Measurements from ENCODE around the gene IQGAP2. TPM values are rescaled to one million over a fixed set of nuclear protein-coding genes. Genes with fewer than 3 reads are reported as not detected.

The IQGAP2 gene
- total and polyA plus RNA-seq, 2 of the 8 experiments (the other 6 are each of a cell fraction or from before 2014, with no cell fraction given) = 19.7 to 66.0 TPM

DNA sequence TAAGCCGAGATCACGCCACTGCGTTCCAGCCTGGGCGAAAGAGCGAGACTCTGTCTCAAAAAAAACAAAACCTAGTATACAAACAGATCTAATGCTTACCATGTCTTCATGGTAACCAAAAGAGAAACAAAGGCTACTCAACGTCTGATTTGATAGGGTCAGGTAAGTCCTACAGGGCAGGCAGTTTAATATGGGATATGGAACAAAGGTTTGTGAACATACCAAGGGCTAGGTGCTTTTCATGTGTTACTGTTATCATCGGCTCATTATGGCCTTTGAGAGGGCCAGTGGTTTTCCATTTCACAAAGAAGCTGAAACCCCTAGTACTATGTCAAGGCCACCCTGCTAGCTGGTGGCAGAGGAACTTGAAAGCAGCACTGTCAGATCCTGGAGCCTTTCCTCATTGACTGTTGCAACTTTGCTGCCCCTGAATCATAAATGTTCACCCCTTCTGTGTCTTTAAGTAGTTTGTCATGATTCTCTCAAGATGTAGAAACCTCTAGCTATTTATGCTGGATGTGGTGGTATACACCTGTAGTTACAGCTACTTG is 5.1 kb downstream of the IQGAP2 start:
- Histone ChIP-seq H3K23ac (ENCODE audit: insufficient read length) (no peak overlapping the region), H2BK12ac (ENCODE audit: low read depth, low read length) (no peak overlapping the region), H3K4me1 (replicated peaks in 1 of 4; ENCODE audit: control insufficient read depth in 3 of 4, insufficient read depth in 4 of 4, low read length in 3 of 4) (peaks cover 4 to 15% (median 7%) of the 10 kb centered on the region in 4 experiments; a peak in 6 of 7 replicates), H3K27ac (ENCODE audit: low read depth, low read length) (no peak overlapping the region), H3K36me3 (ENCODE audit: control insufficient read depth in 2 of 4, insufficient read depth in 4 of 4, low read length in 3 of 4) (peaks cover 0 to 2% (median under 1%) of the 10 kb centered on the region in 4 experiments; a peak in 2 of 8 replicates), H3K4me3 (ENCODE audit: extremely low read depth in 1 of 4, insufficient read depth in 2 of 4, low read depth in 3 of 4, low read length in 4 of 4) (no peak overlapping the region), H4K91ac (replicated peaks; ENCODE audit: insufficient read length, low read length) (no peak overlapping the region), H3K79me1 (ENCODE audit: low read depth, low read length) (peaks cover 5% of the 10 kb centered on the region), H3K79me2 (ENCODE audit: control insufficient read depth in 1 of 2, insufficient read depth in 2 of 2, low read length in 2 of 2) (peaks cover 14 to 83% of the 10 kb centered on the region in 2 experiments), H4K8ac (ENCODE audit: extremely low read depth, insufficient read depth, low read length) (no peak overlapping the region), H3K4me2 (ENCODE audit: insufficient read depth in 1 of 2, low read depth in 2 of 2, low read length in 2 of 2) (no peak overlapping the region), H2BK20ac (ENCODE audit: low read length) (no peak overlapping the region), H4K5ac (ENCODE audit: insufficient read length, low read depth, low read length) (no peak overlapping the region), H3K56ac (replicated peaks; ENCODE audit: insufficient read length, low read depth, low read length) (no peak overlapping the region), H2BK120ac (replicated peaks; ENCODE audit: low read depth, low read length) (no peak overlapping the region), H3K9ac (replicated peaks in 1 of 4; ENCODE audit: extremely low read depth in 1 of 4, low read depth in 3 of 4, low read length in 3 of 4) (no peak overlapping the region), H2BK5ac (ENCODE audit: low read depth, low read length) (no peak overlapping the region), H2BK15ac (ENCODE audit: low read length) (no peak overlapping the region), H2AFZ (ENCODE audit: low read length) (no peak overlapping the region), H2AK5ac (ENCODE audit: low read depth, low read length) (no peak overlapping the region), H3K18ac (ENCODE audit: extremely low read depth, low read length) (no peak overlapping the region), H3K9me3 (ENCODE audit: insufficient read depth in 2 of 2, low read depth in 1 of 2, low read length in 1 of 2) (no peaks in the 10 kb centered on the region), H3K27me3 (replicated peaks in 1 of 4; ENCODE audit: control insufficient read depth in 3 of 4, extremely low read depth in 1 of 4, insufficient read depth in 3 of 4, low read length in 3 of 4) (no peaks in the 10 kb centered on the region; a peak in 1 of 7 replicates), H3K4ac (replicated peaks; ENCODE audit: insufficient read length, low read depth, low read length) (no peak overlapping the region), H4K20me1 (replicated peaks in 1 of 2; ENCODE audit: control insufficient read depth in 1 of 2, insufficient read depth in 2 of 2, low read length in 2 of 2) (no peaks in the 10 kb centered on the region), H3K14ac (ENCODE audit: insufficient read length) (no peak overlapping the region), H3K23me2 (ENCODE audit: low read depth, low read length) (peaks cover 7% of the 10 kb centered on the region; the same call in 1 of the 2 replicates)
- CTCF ChIA-PET (ENCODE audit: partially characterized antibody) = interaction anchor here (1.2 to 3.1 kb wide), 3 partner anchors 9 to 135 kb away, joined by 4 to 23 read pairs (median 5); no protein-coding TSS in a partner anchor
- FAIRE-seq (no peak), DNase-seq (ENCODE audit: low read depth in 1 of 2, low spot score in 2 of 2) (no peak)
- no peak for TF ChIP-seq SAP30 (IDR thresholded peaks at IDR 0.05; ENCODE audit: insufficient read depth, insufficient replicate concordance, low read length)
- TF ChIP-seq SIN3A (conservative IDR thresholded peaks at IDR 0.05 in 1 of 2, IDR thresholded peaks at IDR 0.05 in 1 of 2; ENCODE audit: low read depth in 1 of 2, low read length in 2 of 2) = no peak
- TF ChIP-seq SP2 (IDR thresholded peaks at IDR 0.05; ENCODE audit: low read length) = no peak
- no peak for TF ChIP-seq MAFK (IDR thresholded peaks at IDR 0.05; ENCODE audit: low read depth, low read length)
- POLR2A ChIA-PET (ENCODE audit: partially characterized antibody) = interaction anchor here (1.0 kb wide), 1 partner anchor 18 kb away, joined by 5 read pairs; no protein-coding TSS in a partner anchor
- WGBS, 2 experiments (ENCODE audit: extremely low coverage in 1 of 2, insufficient coverage in 1 of 2, insufficient read length in 1 of 2, insufficient replicate concordance in 2 of 2, low coverage in 1 of 2, low lambda C conversion rate in 2 of 2, missing lambda C conversion rate in 1 of 2) = 97% methylated on average over 7 of the region's 7 CpGs; no CpG with 5 or more reads in 1 of the 2 experiments

Measured in H1 (cell line).